GM19099 (cell line): ENCODE results near the gene PEX16.

Experiments used
- POLR2A ChIP-seq: IDR thresholded peaks from 3 replicates; pipeline ENCODE4 v1.6.1; 2011; ENCODE audit warnings: low read depth; ENCODE audit not compliant: insufficient read length; ENCODE audit errors: extremely low read depth

Gene PEX16

GRCh38 chr11:45910623-45911022 is 7.1 kb downstream of the PEX16 start:
- TF ChIP-seq POLR2A = no peak

- TF ChIP-seq POLR2A = no peak
These were observed 7.8 kb downstream of the PEX16 start for GRCh38 chr11:45909594-45910475.

- TF ChIP-seq POLR2A = no peak
These were observed 9.7 kb downstream of the PEX16 start for GRCh38 chr11:45907911-45908370.

- no peak for TF ChIP-seq POLR2A
These were observed 10.6 kb downstream of the PEX16 start, which contains the start of gene FREY1 for GRCh38 chr11:45906965-45907611. TSS of gene FREY1 (minus strand) at chr11:45907271. CDS start at chr11:45907245, 26 bp downstream.

GRCh38 chr11:45906096-45906682 is 11.5 kb downstream of the PEX16 start:
- TF ChIP-seq POLR2A = no peak

- no peak for TF ChIP-seq POLR2A
These were observed 12.6 kb downstream of the PEX16 start for GRCh38 chr11:45905095-45905494.

GRCh38 chr11:45904309-45904915 is 13.3 kb downstream of the PEX16 start:
- TF ChIP-seq POLR2A = no peak

GRCh38 chr11:45902452-45903380 is 15.0 kb downstream of the PEX16 start:
- TF ChIP-seq POLR2A = no peak

GRCh38 chr11:45901626-45902025 is 16.1 kb downstream of the PEX16 start:
- no peak for TF ChIP-seq POLR2A

- TF ChIP-seq POLR2A = no peak
These were observed 16.6 kb downstream of the PEX16 start for GRCh38 chr11:45900916-45901617.

GRCh38 chr11:45899448-45900174 is 18.1 kb downstream of the PEX16 start:
- TF ChIP-seq POLR2A = no peak

GRCh38 chr11:45899086-45899447 is 18.6 kb downstream of the PEX16 start:
- TF ChIP-seq POLR2A = no peak

- TF ChIP-seq POLR2A = no peak
These were observed 20.1 kb downstream of the PEX16 start for GRCh38 chr11:45897556-45897955.
